Parathyroid adenoma (tissue), 2 donors: ENCODE data around the gene HSD11B1.

Source experiments
- H2AFZ ChIP-seq: fragments of 300-600 bp; sonication (generic); one replicate; pipeline ENCODE4 v1.7.0; 2017; ENCODE audit warnings: antibody characterized with exemption, mild to moderate bottlenecking
- H3K27ac ChIP-seq: fragments of 300-600 bp; sonication (generic); one replicate; pipeline ENCODE4 v1.7.0; 2017
- H3K27me3 ChIP-seq: fragments of 300-600 bp; sonication (generic); one replicate; pipeline ENCODE4 v1.7.0; 2017; ENCODE audit warnings: low read length; ENCODE audit not compliant: control insufficient read depth, insufficient read depth
- H3K36me3 ChIP-seq: fragments of 300-600 bp; sonication (generic); one replicate; pipeline ENCODE4 v1.7.0; 2017; ENCODE audit warnings: low read length; ENCODE audit not compliant: control insufficient read depth, insufficient read depth
- H3K4me1 ChIP-seq: fragments of 300-600 bp; sonication (generic); one replicate; pipeline ENCODE4 v1.7.0; 2017; ENCODE audit warnings: control low read depth
- H3K4me2 ChIP-seq: fragments of 300-600 bp; sonication (generic); one replicate; pipeline ENCODE4 v1.7.0; 2017; ENCODE audit warnings: low read length
- H3K4me3 ChIP-seq: fragments of 300-600 bp; sonication (generic); one replicate; pipeline ENCODE4 v1.7.0; 2017; ENCODE audit warnings: low read depth, low read length
- H3K79me2 ChIP-seq: fragments of 300-600 bp; sonication (generic); one replicate; pipeline ENCODE4 v1.7.0; 2017; ENCODE audit warnings: control low read depth
- H3K9ac ChIP-seq: fragments of 300-600 bp; sonication (generic); one replicate; pipeline ENCODE4 v1.7.0; 2017; ENCODE audit warnings: mild to moderate bottlenecking
- H3K9me3 ChIP-seq: fragments of 300-600 bp; sonication (generic); one replicate; pipeline ENCODE4 v1.7.0; 2017; ENCODE audit warnings: low read length; ENCODE audit not compliant: control insufficient read depth
- CTCF ChIP-seq: fragments of 300-600 bp; sonication (generic); IDR thresholded peaks from one replicate; pipeline ENCODE4 v1.7.0; 2017; ENCODE audit warnings: antibody characterized with exemption, mild to moderate bottlenecking
- donor health status: primary hyperparathyroidism.

HSD11B1 gene

GRCh38 chr1:209704584-209704983 is at the start of gene HSD11B1:
HSD11B1 (plus strand) TSS chr1:209704846; CDS start chr1:209704943, 97 bp downstream.
- H3K9ac ChIP-seq: no peak within 1 kb of the TSS
- no peak for TF ChIP-seq CTCF
- H3K4me3 ChIP-seq: no peak within 1 kb of the TSS
- H2AFZ ChIP-seq: no peak within 1 kb of the TSS
- H3K79me2 ChIP-seq: no peaks in the 10 kb centered on the region
- no peak within 1 kb of the TSS for H3K27ac ChIP-seq
- no peaks in the 10 kb centered on the region for H3K9me3 ChIP-seq
- H3K4me1 ChIP-seq: no peaks in the 10 kb centered on the region
- no peak within 1 kb of the TSS for H3K4me2 ChIP-seq
- no peaks in the 10 kb centered on the region for H3K27me3 ChIP-seq
- no peaks in the 10 kb centered on the region for H3K36me3 ChIP-seq

- Histone ChIP-seq H3K4me3 (no peak overlapping the region), H3K27me3 (no peaks in the 10 kb centered on the region), H2AFZ (no peak overlapping the region), H3K4me1 (peaks cover 3% of the 10 kb centered on the region), H3K79me2 (no peaks in the 10 kb centered on the region), H3K4me2 (no peak overlapping the region), H3K36me3 (no peaks in the 10 kb centered on the region), H3K9me3 (no peaks in the 10 kb centered on the region), H3K9ac (no peak overlapping the region), H3K27ac (no peak overlapping the region)
- TF ChIP-seq CTCF: no peak
Measured at GRCh38 chr1:209655411-209656231, 49.0 kb upstream of the HSD11B1 start.

GRCh38 chr1:209657140-209657879 is 47.3 kb upstream of the HSD11B1 start:
- H2AFZ ChIP-seq: no peak overlapping the region
- no peak overlapping the region for H3K4me2 ChIP-seq
- H3K27me3 ChIP-seq: no peaks in the 10 kb centered on the region
- H3K9me3 ChIP-seq: no peaks in the 10 kb centered on the region
- no peak overlapping the region for H3K9ac ChIP-seq
- H3K4me1 ChIP-seq: peaks cover 3% of the 10 kb centered on the region
- TF ChIP-seq CTCF: no peak
- H3K36me3 ChIP-seq: no peaks in the 10 kb centered on the region
- no peak overlapping the region for H3K4me3 ChIP-seq
- no peak overlapping the region for H3K27ac ChIP-seq
- H3K79me2 ChIP-seq: no peaks in the 10 kb centered on the region

- Histone ChIP-seq H2AFZ (no peak overlapping the region), H3K36me3 (no peaks in the 10 kb centered on the region), H3K79me2 (no peaks in the 10 kb centered on the region), H3K4me2 (no peak overlapping the region), H3K9me3 (no peaks in the 10 kb centered on the region), H3K4me3 (no peak overlapping the region), H3K27me3 (no peaks in the 10 kb centered on the region), H3K4me1 (peaks cover 3% of the 10 kb centered on the region), H3K9ac (no peak overlapping the region), H3K27ac (no peak overlapping the region)
- no peak for TF ChIP-seq CTCF
Measured at GRCh38 chr1:209657918-209658317, 46.7 kb upstream of the HSD11B1 start.
